ENCODE results near the gene CRTAC1. TPM values are rescaled to one million over a fixed set of nuclear protein-coding genes. Genes with fewer than 3 reads are reported as not detected.

The CRTAC1 gene
- total RNA-seq, 1 experiment from 2014 or later = 0.46 TPM

DNA sequence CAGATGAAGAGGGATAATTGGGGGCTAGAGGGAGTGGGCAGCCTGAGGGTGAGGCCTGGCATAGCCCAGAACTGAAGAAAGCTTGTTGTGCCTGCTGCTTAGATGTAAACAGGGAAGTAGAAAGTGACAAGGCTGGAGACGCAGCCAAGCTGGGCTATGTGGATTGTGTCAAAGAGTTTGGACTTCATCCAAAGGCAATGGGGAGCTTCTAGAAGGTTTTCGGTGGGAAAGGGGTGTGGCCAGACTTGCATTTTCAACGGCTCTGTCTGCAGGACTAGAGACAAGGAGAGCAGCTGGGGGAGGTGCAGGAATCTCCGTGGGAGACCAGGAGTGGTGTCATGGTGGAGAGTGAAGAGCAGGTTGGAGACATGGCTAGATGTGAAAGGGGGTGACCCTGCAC, 132.0 kb downstream of the CRTAC1 start:
- H3T11ph ChIP-seq (ENCODE audit: low read length) = no peak overlapping the region
- no peak overlapping the region for H3K4me3 Mint-ChIP-seq
- no peaks in the 10 kb centered on the region for H3K9me3 Mint-ChIP-seq

More for the DNA sequence above, 132.0 kb downstream of the CRTAC1 start:
- no CpG with 5 or more reads among the region's 4 CpGs for WGBS (ENCODE audit: extremely low coverage, insufficient read length, low lambda C conversion rate)
- TF ChIP-seq, protein P1, sequence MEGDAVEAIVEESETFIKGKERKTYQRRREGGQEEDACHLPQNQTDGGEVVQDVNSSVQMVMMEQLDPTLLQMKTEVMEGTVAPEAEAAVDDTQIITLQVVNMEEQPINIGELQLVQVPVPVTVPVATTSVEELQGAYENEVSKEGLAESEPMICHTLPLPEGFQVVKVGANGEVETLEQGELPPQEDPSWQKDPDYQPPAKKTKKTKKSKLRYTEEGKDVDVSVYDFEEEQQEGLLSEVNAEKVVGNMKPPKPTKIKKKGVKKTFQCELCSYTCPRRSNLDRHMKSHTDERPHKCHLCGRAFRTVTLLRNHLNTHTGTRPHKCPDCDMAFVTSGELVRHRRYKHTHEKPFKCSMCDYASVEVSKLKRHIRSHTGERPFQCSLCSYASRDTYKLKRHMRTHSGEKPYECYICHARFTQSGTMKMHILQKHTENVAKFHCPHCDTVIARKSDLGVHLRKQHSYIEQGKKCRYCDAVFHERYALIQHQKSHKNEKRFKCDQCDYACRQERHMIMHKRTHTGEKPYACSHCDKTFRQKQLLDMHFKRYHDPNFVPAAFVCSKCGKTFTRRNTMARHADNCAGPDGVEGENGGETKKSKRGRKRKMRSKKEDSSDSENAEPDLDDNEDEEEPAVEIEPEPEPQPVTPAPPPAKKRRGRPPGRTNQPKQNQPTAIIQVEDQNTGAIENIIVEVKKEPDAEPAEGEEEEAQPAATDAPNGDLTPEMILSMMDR (conservative IDR thresholded peaks at IDR 0.05) = no peak
- H3K4me1 Mint-ChIP-seq = peaks cover 3 to 4% of the 10 kb centered on the region in 2 experiments; a peak in 3 of 4 replicates
- Histone ChIP-seq H4K91ac (ENCODE audit: insufficient read length, low read depth, low read length) (no peak overlapping the region), H2BK20ac (ENCODE audit: low read depth, low read length, poor library complexity, severe bottlenecking) (no peak overlapping the region), H3K9ac (ENCODE audit: extremely low read depth, insufficient read length, low read length) (no peak overlapping the region), H3K9me3 (ENCODE audit: control insufficient read depth, low read depth, low read length) (no peaks in the 10 kb centered on the region), H3K4ac (ENCODE audit: low read depth, low read length) (no peak overlapping the region), H2BK120ac (ENCODE audit: low read depth, low read length, poor library complexity, severe bottlenecking) (no peak overlapping the region), H2AFZ (ENCODE audit: low read length) (no peak overlapping the region), H4K20me1 (ENCODE audit: control insufficient read depth, insufficient read depth, insufficient read length) (peaks cover 4% of the 10 kb centered on the region), H4K8ac (replicated peaks; ENCODE audit: insufficient read length, low read depth, low read length) (no peak overlapping the region), H3K14ac (ENCODE audit: insufficient read depth, low read length) (no peak overlapping the region; the same call in 1 of the 2 replicates), H3K23me2 (ENCODE audit: insufficient read length, low read depth, low read length, poor library complexity, severe bottlenecking) (no peaks in the 10 kb centered on the region), H2BK15ac (ENCODE audit: low read depth, low read length) (no peak overlapping the region), H3K79me1 (ENCODE audit: insufficient read depth, low read depth, low read length, poor library complexity, severe bottlenecking) (no peaks in the 10 kb centered on the region), H3K4me2 (ENCODE audit: insufficient read depth, insufficient read length, low read length) (no peak overlapping the region), H2BK5ac (ENCODE audit: insufficient read length, low read length) (no peak overlapping the region), H3K18ac (ENCODE audit: insufficient read length, low read depth, low read length) (no peak overlapping the region), H3K56ac (ENCODE audit: insufficient read length, low read depth, low read length) (no peak overlapping the region), H3K23ac (ENCODE audit: insufficient read length, low read depth, low read length) (no peak overlapping the region), H3K79me2 (ENCODE audit: insufficient read depth, low read length) (no peaks in the 10 kb centered on the region), H2AK5ac (ENCODE audit: insufficient read length, low read length) (no peak overlapping the region), H4K5ac (ENCODE audit: insufficient read length, low read depth, low read length) (no peak overlapping the region), H3K4me1 (ENCODE audit: insufficient read depth, low read length) (peaks cover 2% of the 10 kb centered on the region; the same call in 1 of the 2 replicates), H3K27me3 (ENCODE audit: insufficient read depth, low read length) (no peaks in the 10 kb centered on the region), H3K27ac (ENCODE audit: insufficient read length, low read depth, low read length) (no peak overlapping the region), H2BK12ac (ENCODE audit: insufficient read length, low read depth, low read length) (no peak overlapping the region)
- no peak overlapping the region for H3K27ac Mint-ChIP-seq
- no peaks in the 10 kb centered on the region for H3K36me3 Mint-ChIP-seq (ENCODE audit: insufficient read depth in 1 of 3, low read depth in 3 of 3)
- DNase-seq = no peak
- peaks cover 11% of the 10 kb centered on the region for H3K27me3 Mint-ChIP-seq (ENCODE audit: low read depth)

Data from H9 (cell line).